Endothelial cell of umbilical vein (primary cell): ENCODE data around the gene ANKRD60. TPM values are rescaled to one million over a fixed set of nuclear protein-coding genes. Genes with fewer than 3 reads are reported as not detected.

Experiments
- BruUV-seq: library from RNA; stranded (reverse); fragments of 400-500 nt; replicated peaks from 2 replicates; lab custom pipeline; 2021; lab: Mats Ljungman, UMichigan
- CTCF ChIA-PET: fragments of 300-600, 350-600 bp; sonication (Branson Sonifier 250); formaldehyde crosslinking; loops from one replicate; lab custom pipeline; 2021; ENCODE audit warnings: antibody characterized with exemption, inconsistent platforms; lab: Charles Lee
- POLR2A ChIA-PET: fragments of 300-600, 350-600 bp; sonication (Branson Sonifier 250); formaldehyde crosslinking; loops from one replicate; lab custom pipeline; 2021; ENCODE audit warnings: antibody characterized with exemption, inconsistent platforms; lab: Charles Lee
- DNase-seq: peaks from one replicate; pipeline ENCODE4 v3.0.0-alpha.2; 2011; ENCODE audit warnings: low read depth, low spot score
- FAIRE-seq: peaks from 2 replicates; lab custom pipeline; 2011; peaks lifted over from hg19 to GRCh38; lab: Jason Lieb, UNC
- H2AFZ ChIP-seq: 2 replicates; pipeline ENCODE4 v1.6.0; 2012; ENCODE audit warnings: low read depth, low read length, control low read depth, inconsistent platforms
- H3K27ac ChIP-seq: 2 replicates; pipeline ENCODE4 v1.5.1; 2011; ENCODE audit warnings: low read depth, mild to moderate bottlenecking, control low read depth, low read length, moderate library complexity; ENCODE audit not compliant: insufficient read depth
- H3K27me3 ChIP-seq, 2 experiments: 2 replicates each; pipeline versions ENCODE4 v1.6.0 to v1.6.1; 2011; ENCODE audit warnings: low read length in 2 of 2, mixed read lengths in 1 of 2; ENCODE audit not compliant: control insufficient read depth in 2 of 2, insufficient read depth in 2 of 2
- H3K36me3 ChIP-seq, 2 experiments: 2 replicates in 1 of 2; 3 replicates in 1 of 2; pipeline ENCODE4 v1.5.1; 2011; ENCODE audit warnings: low read length in 2 of 2, mild to moderate bottlenecking in 1 of 2, moderate library complexity in 1 of 2; ENCODE audit not compliant: control insufficient read depth in 2 of 2, insufficient read depth in 2 of 2; ENCODE audit errors: extremely low read depth in 1 of 2
- H3K4me1 ChIP-seq: 3 replicates; pipeline ENCODE4 v1.5.1; 2011; ENCODE audit warnings: mild to moderate bottlenecking, low read length; ENCODE audit not compliant: control insufficient read depth, insufficient read depth; ENCODE audit errors: extremely low read depth
- H3K4me2 ChIP-seq: 2 replicates; pipeline ENCODE4 v1.6.1; 2011; ENCODE audit warnings: low read length, control low read depth, mixed read lengths; ENCODE audit not compliant: insufficient read depth
- H3K4me3 ChIP-seq, 3 experiments: fragments of 200-600 bp in 1 of 3; sonication (generic), shearing (Covaris generic) in 1 of 3; replicated peaks in 1 of 3; 2 replicates each; pipeline ENCODE4 v1.5.1; 2011 to 2016; ENCODE audit warnings: control low read depth in 3 of 3, low read length in 3 of 3, mild to moderate bottlenecking in 2 of 3, inconsistent platforms in 1 of 3, low read depth in 1 of 3, moderate library complexity in 1 of 3; ENCODE audit not compliant: insufficient read depth in 1 of 3
- H3K79me2 ChIP-seq: 2 replicates; pipeline ENCODE4 v1.6.0; 2012; ENCODE audit warnings: low read length, inconsistent platforms; ENCODE audit not compliant: control insufficient read depth, insufficient read depth
- H3K9ac ChIP-seq: replicated peaks from 2 replicates; pipeline ENCODE3; 2011; ENCODE audit warnings: low read length, control low read depth; ENCODE audit not compliant: insufficient read depth; ENCODE audit errors: extremely low read depth
- H3K9me1 ChIP-seq: replicated peaks from 3 replicates; pipeline ENCODE4 v1.6.0; 2011; ENCODE audit warnings: mild to moderate bottlenecking, low read length; ENCODE audit not compliant: control insufficient read depth, insufficient read depth; ENCODE audit errors: extremely low read depth
- H3K9me3 ChIP-seq: replicated peaks from 2 replicates; pipeline ENCODE4 v1.5.1; 2012; ENCODE audit warnings: low read length, inconsistent platforms; ENCODE audit not compliant: control insufficient read depth, insufficient read depth
- H4K20me1 ChIP-seq: replicated peaks from 2 replicates; pipeline ENCODE3; 2011; ENCODE audit warnings: mild to moderate bottlenecking, low read length; ENCODE audit not compliant: control insufficient read depth, insufficient read depth; ENCODE audit errors: extremely low read depth
- CTCF ChIP-seq, 2 donors: IDR thresholded peaks; 1 replicate in 1 of 2; 2 replicates in 1 of 2; pipeline ENCODE4 v1.5.1; 2011; ENCODE audit warnings: low read length in 2 of 2, mild to moderate bottlenecking in 2 of 2, moderate library complexity in 2 of 2, control low read depth in 1 of 2, inconsistent platforms in 1 of 2, low read depth in 1 of 2; ENCODE audit not compliant: insufficient read depth in 1 of 2; ENCODE audit errors: extremely low read depth in 1 of 2
- EZH2 ChIP-seq: IDR thresholded peaks from 2 replicates; pipeline ENCODE4 v1.6.1; 2012; ENCODE audit warnings: borderline replicate concordance, low read depth, mild to moderate bottlenecking, moderate library complexity, low read length, inconsistent platforms; ENCODE audit not compliant: severe bottlenecking
- FOS ChIP-seq: IDR thresholded peaks from 2 replicates; pipeline ENCODE4 v1.6.1; 2011; ENCODE audit warnings: mild to moderate bottlenecking, low read length, moderate library complexity, borderline replicate concordance; ENCODE audit not compliant: insufficient read depth
- GATA2 ChIP-seq: IDR thresholded peaks from 2 replicates; pipeline ENCODE4 v1.7.0; 2011; ENCODE audit warnings: low read depth, mild to moderate bottlenecking, moderate library complexity, mixed read lengths, low read length; ENCODE audit not compliant: insufficient read length, insufficient read depth
- MYC ChIP-seq: IDR thresholded peaks from one replicate; pipeline ENCODE4 v1.6.1; 2011; ENCODE audit warnings: mild to moderate bottlenecking, low read depth, low read length
- POLR2A ChIP-seq: IDR thresholded peaks from 2 replicates; pipeline ENCODE4 v1.6.1; 2012; ENCODE audit warnings: low read depth, mild to moderate bottlenecking, control low read depth, low read length
- POLR2AphosphoS5 ChIP-seq: IDR thresholded peaks from 2 replicates; pipeline ENCODE4 v1.6.1; 2012; ENCODE audit warnings: low read depth, mild to moderate bottlenecking, control low read depth, low read length, moderate library complexity; ENCODE audit not compliant: insufficient read depth
- dilution Hi-C: fragments of 300-500 bp; cut with MboI; formaldehyde crosslinking; loops from one replicate; pipeline ENCODE4 v1.15.0; 2019; ENCODE audit warnings: low sequenced_read_pairs; ENCODE audit not compliant: extremely low pct_ligation_motif_present
- intact Hi-C: fragments of 100-400 bp; cut with micrococcal nuclease; formaldehyde crosslinking; loops from one replicate; pipeline ENCODE4 v1.10.0; 2022
- polyA plus RNA-seq, 4 experiments: library from polyadenylated mRNA; depleted of rRNA in 3 of 4; stranded (reverse) in 3 of 4; unstranded in 1 of 4; fragments of >200 nt; gene quantifications; 2 replicates each; pipeline versions ENCODE4 v1.2.1 to v1.2.3, GENCODE V29; 2011 to 2012; ENCODE audit warnings: missing spikeins in 1 of 4
- total RNA-seq: library from RNA; stranded (reverse); gene quantifications from 2 replicates; pipeline ENCODE4 v1.2.3, GENCODE V29; 2021

Gene ANKRD60
- total and polyA plus RNA-seq, 2 donors (not counting 3 experiments of a cell fraction or from before 2014, with no cell fraction given): not detected

- Histone ChIP-seq H3K36me3 (peaks cover 2 to 10% of the 10 kb centered on the region in 2 experiments), H3K79me2 (peaks cover 2% of the 10 kb centered on the region), H3K27ac (no peak overlapping the region), H3K4me1 (peaks cover 13% of the 10 kb centered on the region), H3K27me3 (no peaks in the 10 kb centered on the region), H2AFZ (no peak overlapping the region), H3K4me2 (no peak overlapping the region), H3K9me3 (no peaks in the 10 kb centered on the region), H3K4me3 (no peak overlapping the region), H3K9me1 (no peaks in the 10 kb centered on the region), H4K20me1 (no peaks in the 10 kb centered on the region), H3K9ac (no peak overlapping the region)
- FAIRE-seq (peak; percentile 35), DNase-seq (no peak)
- TF ChIP-seq FOS (peak; percentile 33), POLR2AphosphoS5 (peak; percentile 40), POLR2A (no peak)
- intact Hi-C loops (no loop called here), dilution Hi-C loops (no loop called here)
- ChIA-PET POLR2A (no interaction called here), CTCF (no interaction called here)
- BruUV-seq: no TSS peak
Observed at GRCh38 chr20:58268936-58269619, 40.6 kb upstream of the ANKRD60 start.

- H3K36me3 ChIP-seq: peaks cover 4 to 13% of the 10 kb centered on the region in 2 experiments
- BruUV-seq: no TSS peak
Observed at GRCh38 chr20:58268421-58268821, 40.0 kb upstream of the ANKRD60 start.

More at GRCh38 chr20:58268421-58268821, 40.0 kb upstream of the ANKRD60 start:
- peaks cover 13% of the 10 kb centered on the region for H3K4me1 ChIP-seq
- H3K27me3 ChIP-seq: no peaks in the 10 kb centered on the region
- FAIRE-seq (no peak), DNase-seq (no peak)
- H3K9me1 ChIP-seq: no peaks in the 10 kb centered on the region
- no peaks in the 10 kb centered on the region for H3K79me2 ChIP-seq
- dilution Hi-C loops (no loop called here), intact Hi-C loops (no loop called here)
- H4K20me1 ChIP-seq: no peaks in the 10 kb centered on the region
- no peak overlapping the region for H2AFZ ChIP-seq
- H3K9me3 ChIP-seq: no peaks in the 10 kb centered on the region
- no peak overlapping the region for H3K27ac ChIP-seq
- POLR2A ChIA-PET: no interaction called here
- H3K4me3 ChIP-seq: no peak overlapping the region
- CTCF ChIA-PET: no interaction called here
- TF ChIP-seq EZH2 (no peak), POLR2A (no peak), MYC (no peak), GATA2 (no peak), CTCF (IDR thresholded peaks at IDR 0.05; ENCODE audit: extremely low read depth in 1 of 2, insufficient read depth in 1 of 2, low read depth in 1 of 2, low read length in 2 of 2) (no peak), POLR2AphosphoS5 (no peak)
- H3K9ac ChIP-seq: no peak overlapping the region
- no peak overlapping the region for H3K4me2 ChIP-seq
